Lower lobe of right lung (tissue), 2 donors: ENCODE data around the gene PGS1. TPM values are rescaled to one million over a fixed set of nuclear protein-coding genes. Genes with fewer than 3 reads are reported as not detected.

Experiments used
- ATAC-seq, 2 donors: fragments of 200-7000 bp; cut with Tn5 transposase; one replicate each; pipeline ENCODE4 v1.9.1; 2020 to 2022; ENCODE audit warnings: mild to moderate bottlenecking in 2 of 2, moderate library complexity in 2 of 2
- DNase-seq: peaks from one replicate; pipeline ENCODE4 v3.0.0-alpha.2; 2020
- H3K27ac ChIP-seq: fragments of 200-600 bp; one replicate; pipeline ENCODE4 v1.8.0; 2022
- H3K27me3 ChIP-seq: fragments of 200-600 bp; one replicate; pipeline ENCODE4 v1.8.0; 2022; ENCODE audit warnings: low read depth
- H3K36me3 ChIP-seq: fragments of 200-600 bp; one replicate; pipeline ENCODE4 v1.8.0; 2022; ENCODE audit warnings: mild to moderate bottlenecking
- H3K4me1 ChIP-seq: fragments of 200-600 bp; one replicate; pipeline ENCODE4 v1.8.0; 2022
- H3K4me3 ChIP-seq: fragments of 200-600 bp; one replicate; pipeline ENCODE4 v1.8.0; 2022; ENCODE audit warnings: mild to moderate bottlenecking
- H3K9me3 ChIP-seq: fragments of 200-600 bp; one replicate; pipeline ENCODE4 v1.8.0; 2022
- CTCF ChIP-seq: fragments of 200-600 bp; IDR thresholded peaks from one replicate; pipeline ENCODE4 v1.8.0; 2022; ENCODE audit warnings: antibody characterized with exemption, mild to moderate bottlenecking
- intact Hi-C: fragments of 100-400 bp; cut with DNase I; formaldehyde crosslinking; loops from one replicate; pipeline ENCODE4 v1.11.0; 2022
- total RNA-seq: library from RNA; stranded (reverse); fragmentation: NEBNext Ultra II Directional; extraction: Animal tissue kit (Norgen Biotek cat#: 25700); gene quantifications from one replicate; pipeline ENCODE4 v1.2.1, GENCODE V29; 2021
- donor health status: DM: no; HTN: yes; CAD: no; lungs with severe emphysema.

The PGS1 gene
- total RNA-seq, 1 donor from 2014 or later = 90.9 TPM

DNA sequence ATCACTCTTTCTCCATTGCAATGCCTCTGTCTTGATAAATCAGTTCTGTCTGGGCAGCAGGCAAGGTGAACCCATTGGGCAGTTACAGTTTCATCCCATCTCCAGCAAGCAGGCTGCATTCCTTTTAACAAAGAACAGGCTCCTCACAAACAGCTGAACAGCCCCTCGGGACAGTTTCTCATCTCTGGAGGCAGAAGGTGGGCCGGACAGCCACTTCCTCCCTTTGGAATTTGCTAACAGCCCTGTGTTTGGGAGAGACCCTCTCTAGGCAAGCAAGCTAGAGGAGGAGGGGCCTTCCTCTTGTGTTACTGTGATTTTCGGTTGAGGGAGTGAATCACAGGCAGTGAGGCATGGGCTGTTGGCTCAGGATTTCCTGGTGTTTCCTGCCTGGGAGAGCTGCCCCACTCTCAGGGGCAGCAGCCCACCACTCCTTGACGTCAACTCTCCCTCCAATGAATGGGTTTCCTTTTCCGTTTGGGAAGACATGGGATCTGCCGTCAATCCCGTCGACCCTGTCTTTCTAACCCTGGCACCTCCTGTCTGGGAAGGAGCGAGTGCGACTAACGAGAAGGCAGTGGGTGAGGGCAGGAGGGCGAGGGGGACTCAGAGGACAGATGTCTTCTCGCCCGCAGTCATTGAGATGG lies 3.7 kb upstream of the PGS1 start:
- H3K4me3 ChIP-seq = no peak overlapping the region
- no peaks in the 10 kb centered on the region for H3K27me3 ChIP-seq
- H3K4me1 ChIP-seq = peaks cover 49% of the 10 kb centered on the region
- H3K9me3 ChIP-seq = no peaks in the 10 kb centered on the region
- intact Hi-C loops = no loop called here
- H3K27ac ChIP-seq = peak overlapping the region; percentile 44
- DNase-seq (no peak), ATAC-seq (no peak)
- TF ChIP-seq CTCF = no peak
- no peaks in the 10 kb centered on the region for H3K36me3 ChIP-seq

GRCh38 chr17:78375401-78376151 lies 2.9 kb upstream of the PGS1 start:
- no peak overlapping the region for H3K4me3 ChIP-seq
- no peaks in the 10 kb centered on the region for H3K36me3 ChIP-seq
- H3K27ac ChIP-seq = peak overlapping the region; percentile 44
- no peaks in the 10 kb centered on the region for H3K9me3 ChIP-seq
- no peaks in the 10 kb centered on the region for H3K27me3 ChIP-seq
- TF ChIP-seq CTCF = no peak
- intact Hi-C loops = no loop called here
- DNase-seq = peak; percentile 75
- peak; percentile 47 to 54 for ATAC-seq
- H3K4me1 ChIP-seq = peaks cover 58% of the 10 kb centered on the region

- no peak for TF ChIP-seq CTCF
- intact Hi-C loops = no loop called here
- Histone ChIP-seq H3K36me3 (no peaks in the 10 kb centered on the region), H3K9me3 (no peaks in the 10 kb centered on the region), H3K4me1 (peaks cover 63% of the 10 kb centered on the region), H3K27me3 (no peaks in the 10 kb centered on the region), H3K4me3 (no peak overlapping the region), H3K27ac (peak overlapping the region; percentile 44)
- ATAC-seq (no peak), DNase-seq (no peak)
Observed at GRCh38 chr17:78376161-78376560, 2.3 kb upstream of the PGS1 start.

GRCh38 chr17:78377858-78378224 lies 608 bp upstream of the PGS1 start:
- Histone ChIP-seq H3K27me3 (no peaks in the 10 kb centered on the region), H3K4me1 (peaks cover 80% of the 10 kb centered on the region), H3K36me3 (no peaks in the 10 kb centered on the region), H3K9me3 (no peaks in the 10 kb centered on the region), H3K4me3 (peak overlapping the region; percentile 80), H3K27ac (peak overlapping the region; percentile 95)
- ATAC-seq (no peak), DNase-seq (no peak)
- no peak for TF ChIP-seq CTCF
- intact Hi-C loops = no loop called here

DNA sequence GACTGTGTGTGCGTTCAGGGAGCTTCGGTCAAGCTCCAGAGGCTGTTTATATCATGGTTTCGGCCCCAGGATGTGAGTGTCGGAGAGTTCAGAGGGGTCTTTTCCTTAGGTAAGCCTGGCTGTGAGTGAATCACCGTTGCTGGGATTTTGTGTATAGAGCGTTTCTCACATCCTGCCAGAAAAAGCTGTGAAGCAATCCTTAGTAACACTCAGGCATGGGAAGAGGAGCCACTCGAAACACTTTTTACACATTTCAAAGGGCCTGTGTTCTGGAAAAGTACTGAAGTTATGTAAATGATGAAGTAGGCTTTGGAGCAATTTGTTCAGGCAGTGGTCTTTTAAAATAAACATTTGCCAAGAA lies 662 bp downstream of the PGS1 start:
- Histone ChIP-seq H3K36me3 (no peaks in the 10 kb centered on the region), H3K9me3 (no peaks in the 10 kb centered on the region), H3K4me1 (peaks cover 91% of the 10 kb centered on the region), H3K4me3 (peak overlapping the region; percentile 80), H3K27me3 (no peaks in the 10 kb centered on the region), H3K27ac (peak overlapping the region; percentile 95)
- intact Hi-C loops = no loop called here
- ATAC-seq (peak; percentile 73 to 76), DNase-seq (no peak)
- TF ChIP-seq CTCF = no peak
